Kidney epithelial cell (primary cell): ENCODE results near the gene OR4C6. TPM values are rescaled to one million over a fixed set of nuclear protein-coding genes. Genes with fewer than 3 reads are reported as not detected.

Experiments used
- DNase-seq: peaks from one replicate; pipeline ENCODE4 v3.0.0-alpha.2; 2010; ENCODE audit warnings: low read depth
- H3K27me3 ChIP-seq: 2 replicates; pipeline ENCODE4 v1.6.0; 2011; ENCODE audit warnings: low read length; ENCODE audit not compliant: control insufficient read depth, insufficient read depth
- H3K36me3 ChIP-seq: 2 replicates; pipeline ENCODE4 v1.5.1; 2011; ENCODE audit warnings: low read length; ENCODE audit not compliant: control insufficient read depth, insufficient read depth
- H3K4me3 ChIP-seq: 2 replicates; pipeline ENCODE4 v1.5.1; 2011; ENCODE audit warnings: low read depth, mild to moderate bottlenecking, control low read depth, low read length
- CTCF ChIP-seq: IDR thresholded peaks from 2 replicates; pipeline ENCODE4 v1.5.1; 2011; ENCODE audit warnings: mild to moderate bottlenecking, moderate library complexity, low read length, control low read depth, inconsistent platforms; ENCODE audit not compliant: insufficient read depth, poor library complexity, severe bottlenecking
- total RNA-seq: library from RNA; depleted of rRNA; stranded (reverse); fragments of >200 nt; gene quantifications from 2 replicates; pipeline ENCODE4 v1.2.3, GENCODE V29; 2015

OR4C6 gene
- total RNA-seq, result not detected in 2 replicates

GRCh38 chr11:55661901-55662300 is at the start of gene OR4C6:
TSS of gene OR4C6 (plus strand) at chr11:55662201. CDS start at chr11:55665167, 2,966 bp downstream.
- H3K27me3 ChIP-seq, result no peaks in the 10 kb centered on the region
- H3K4me3 ChIP-seq, result no peak within 1 kb of the TSS
- H3K36me3 ChIP-seq, result no peaks in the 10 kb centered on the region
- no peak for DNase-seq
- no peak for TF ChIP-seq CTCF

- Histone ChIP-seq H3K27me3 (no peaks in the 10 kb centered on the region), H3K36me3 (no peaks in the 10 kb centered on the region), H3K4me3 (no peak overlapping the region)
- no peak for TF ChIP-seq CTCF
- no peak for DNase-seq
These were observed 37.5 kb upstream of the OR4C6 start for GRCh38 chr11:55624531-55624930.

- no peak for DNase-seq
- H3K27me3 ChIP-seq, result no peaks in the 10 kb centered on the region
- no peak within 1 kb of the TSS for H3K4me3 ChIP-seq
- no peaks in the 10 kb centered on the region for H3K36me3 ChIP-seq
- TF ChIP-seq CTCF, result no peak
These were observed 27.2 kb upstream of the OR4C6 start, which contains the start of gene OR4P4 for GRCh38 chr11:55634813-55635212. TSS of gene OR4P4 (plus strand) at chr11:55635113.

- H3K36me3 ChIP-seq, result no peaks in the 10 kb centered on the region
- H3K27me3 ChIP-seq, result no peaks in the 10 kb centered on the region
- no peak within 1 kb of the TSS for H3K4me3 ChIP-seq
- no peak for DNase-seq
- TF ChIP-seq CTCF, result no peak
These were observed 14.0 kb upstream of the OR4C6 start, which contains the start of gene OR4S2 for GRCh38 chr11:55648027-55648426. TSS of gene OR4S2 (plus strand) at chr11:55648327. CDS start at chr11:55650904, 2,577 bp downstream.

GRCh38 chr11:55652560-55652959 is 9.4 kb upstream of the OR4C6 start:
- Histone ChIP-seq H3K36me3 (no peaks in the 10 kb centered on the region), H3K4me3 (no peak overlapping the region), H3K27me3 (no peaks in the 10 kb centered on the region)
- TF ChIP-seq CTCF, result no peak
- DNase-seq, result no peak

- Histone ChIP-seq H3K27me3 (no peaks in the 10 kb centered on the region), H3K36me3 (no peaks in the 10 kb centered on the region), H3K4me3 (no peak overlapping the region)
- no peak for DNase-seq
- no peak for TF ChIP-seq CTCF
These were observed 6.9 kb upstream of the OR4C6 start for GRCh38 chr11:55655096-55655495.
